ENCODE measurements around the gene FPGS. TPM values are rescaled to one million over a fixed set of nuclear protein-coding genes. Genes with fewer than 3 reads are reported as not detected.

Gene FPGS
- total RNA-seq, result 66.7 and 94.3 TPM in 2 replicates

GRCh38 chr9:127802576-127803443, at the start of gene FPGS:
Gene FPGS (plus strand): TSS chr9:127802882. CDS start chr9:127802925, 43 bp downstream.

GRCh38 chr9:127778280-127779135, 24.2 kb upstream of the FPGS start, which contains the start of gene SH2D3C:
Gene SH2D3C (minus strand): TSS chr9:127778666. CDS start chr9:127778627, 39 bp downstream.

GRCh38 chr9:127785933-127786772, 16.5 kb upstream of the FPGS start, which contains the start of gene CDK9:
Gene CDK9 (plus strand): TSS chr9:127786034. CDS start chr9:127786149, 115 bp downstream.

GRCh38 chr9:127854184-127854806, 51.6 kb downstream of the FPGS start, which contains the start of gene ENG:
Gene ENG (minus strand): TSS chr9:127854658. CDS start chr9:127854355, 303 bp downstream.

Other genes with a start within 250 kb of the FPGS start
- 11.0 and 19.3 TPM in 2 replicates for gene STXBP1, start 190.6 kb upstream of the FPGS start, total RNA-seq
- gene CFAP157, start 95.9 kb upstream of the FPGS start, total RNA-seq, result not detected in 2 replicates
- gene PTRH1, start 87.2 kb upstream of the FPGS start, total RNA-seq, result 36.3 and 39.8 TPM in 2 replicates
- not detected in 2 replicates for gene TTC16, start 86.8 kb upstream of the FPGS start, total RNA-seq
- gene TOR2A, start 67.6 kb upstream of the FPGS start, total RNA-seq, result 8.1 and 8.6 TPM in 2 replicates
- 43.5 and 83.7 TPM in 2 replicates for gene SH2D3C, start 24.2 kb upstream of the FPGS start, total RNA-seq
- 80.5 and 104 TPM in 2 replicates for gene CDK9, start 16.8 kb upstream of the FPGS start, total RNA-seq
- 76.9 and 295 TPM in 2 replicates for gene ENG, start 51.8 kb downstream of the FPGS start, total RNA-seq
- gene AK1, start 74.8 kb downstream of the FPGS start, total RNA-seq, result 30.6 and 54.9 TPM in 2 replicates
- gene ST6GALNAC6, start 96.7 kb downstream of the FPGS start, total RNA-seq, result 29.6 and 29.8 TPM in 2 replicates
- gene ST6GALNAC4, start 114.2 kb downstream of the FPGS start, total RNA-seq, result 28.8 and 32.0 TPM in 2 replicates
- gene PIP5KL1, start 127.9 kb downstream of the FPGS start, total RNA-seq, result 0.44 and 0.97 TPM in 2 replicates
- gene DPM2, start 135.0 kb downstream of the FPGS start, total RNA-seq, result 6.2 and 14.2 TPM in 2 replicates
- gene EEIG1, start 178.1 kb downstream of the FPGS start, total RNA-seq, result 1.1 and 20.5 TPM in 2 replicates